Neutrophil (primary cell): ENCODE data around the gene NKX1-2.

Source experiments
- H3K27ac ChIP-seq: fragments of 200-600 bp; sonication (generic); 2 replicates; pipeline ENCODE4 v1.5.1; 2016; ENCODE audit warnings: mild to moderate bottlenecking, moderate library complexity
- H3K27me3 ChIP-seq: fragments of 200-600 bp; sonication (generic); 2 replicates; pipeline ENCODE4 v1.6.0; 2016; ENCODE audit warnings: mild to moderate bottlenecking
- H3K36me3 ChIP-seq: fragments of 200-600 bp; sonication (generic); 2 replicates; pipeline ENCODE4 v1.5.1; 2017
- H3K4me1 ChIP-seq, 2 experiments: fragments of 200-600 bp in 1 of 2; sonication (generic) in 1 of 2; 1 replicate in 1 of 2; 2 replicates in 1 of 2; pipeline versions ENCODE4 v1.5.1 to v1.6.1; 2013 to 2016; ENCODE audit warnings: low read depth in 1 of 2, low read length in 1 of 2, mild to moderate bottlenecking in 1 of 2, moderate library complexity in 1 of 2; ENCODE audit not compliant: control insufficient read depth in 1 of 2, insufficient read depth in 1 of 2
- H3K4me3 ChIP-seq, 2 experiments: fragments of 200-600 bp in 1 of 2; sonication (generic) in 1 of 2; 1 replicate in 1 of 2; 2 replicates in 1 of 2; pipeline ENCODE4 v1.5.1; 2013 to 2016; ENCODE audit warnings: low read depth in 1 of 2, low read length in 1 of 2, mild to moderate bottlenecking in 1 of 2, moderate library complexity in 1 of 2
- H3K9me3 ChIP-seq: fragments of 200-600 bp; sonication (generic); 2 replicates; pipeline ENCODE4 v1.5.1; 2016
- TF ChIP-seq, protein P1 (sequence below): fragments of 200-600 bp; sonication (generic); IDR thresholded peaks from 2 replicates; pipeline ENCODE4 v1.5.1; 2016; ENCODE audit warnings: antibody characterized with exemption

NKX1-2 gene

GRCh38 chr10:124409696-124410095 lies 40.1 kb downstream of the NKX1-2 start:
- Histone ChIP-seq H3K36me3 (peaks cover 39% of the 10 kb centered on the region), H3K27me3 (no peaks in the 10 kb centered on the region), H3K4me3 (no peak overlapping the region), H3K9me3 (no peaks in the 10 kb centered on the region), H3K4me1 (peaks cover 0 to 8% of the 10 kb centered on the region in 2 experiments), H3K27ac (no peak overlapping the region)
- TF ChIP-seq, protein P1, sequence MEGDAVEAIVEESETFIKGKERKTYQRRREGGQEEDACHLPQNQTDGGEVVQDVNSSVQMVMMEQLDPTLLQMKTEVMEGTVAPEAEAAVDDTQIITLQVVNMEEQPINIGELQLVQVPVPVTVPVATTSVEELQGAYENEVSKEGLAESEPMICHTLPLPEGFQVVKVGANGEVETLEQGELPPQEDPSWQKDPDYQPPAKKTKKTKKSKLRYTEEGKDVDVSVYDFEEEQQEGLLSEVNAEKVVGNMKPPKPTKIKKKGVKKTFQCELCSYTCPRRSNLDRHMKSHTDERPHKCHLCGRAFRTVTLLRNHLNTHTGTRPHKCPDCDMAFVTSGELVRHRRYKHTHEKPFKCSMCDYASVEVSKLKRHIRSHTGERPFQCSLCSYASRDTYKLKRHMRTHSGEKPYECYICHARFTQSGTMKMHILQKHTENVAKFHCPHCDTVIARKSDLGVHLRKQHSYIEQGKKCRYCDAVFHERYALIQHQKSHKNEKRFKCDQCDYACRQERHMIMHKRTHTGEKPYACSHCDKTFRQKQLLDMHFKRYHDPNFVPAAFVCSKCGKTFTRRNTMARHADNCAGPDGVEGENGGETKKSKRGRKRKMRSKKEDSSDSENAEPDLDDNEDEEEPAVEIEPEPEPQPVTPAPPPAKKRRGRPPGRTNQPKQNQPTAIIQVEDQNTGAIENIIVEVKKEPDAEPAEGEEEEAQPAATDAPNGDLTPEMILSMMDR, result no peak

- H3K4me3 ChIP-seq, result no peak overlapping the region
- no peaks in the 10 kb centered on the region for H3K27me3 ChIP-seq
- TF ChIP-seq, protein P1, result no peak
- peaks cover 53% of the 10 kb centered on the region for H3K36me3 ChIP-seq
- peaks cover 0 to 8% of the 10 kb centered on the region in 2 experiments for H3K4me1 ChIP-seq
- no peak overlapping the region for H3K27ac ChIP-seq
- no peaks in the 10 kb centered on the region for H3K9me3 ChIP-seq
Observed at GRCh38 chr10:124408357-124408756, 41.5 kb downstream of the NKX1-2 start.

DNA sequence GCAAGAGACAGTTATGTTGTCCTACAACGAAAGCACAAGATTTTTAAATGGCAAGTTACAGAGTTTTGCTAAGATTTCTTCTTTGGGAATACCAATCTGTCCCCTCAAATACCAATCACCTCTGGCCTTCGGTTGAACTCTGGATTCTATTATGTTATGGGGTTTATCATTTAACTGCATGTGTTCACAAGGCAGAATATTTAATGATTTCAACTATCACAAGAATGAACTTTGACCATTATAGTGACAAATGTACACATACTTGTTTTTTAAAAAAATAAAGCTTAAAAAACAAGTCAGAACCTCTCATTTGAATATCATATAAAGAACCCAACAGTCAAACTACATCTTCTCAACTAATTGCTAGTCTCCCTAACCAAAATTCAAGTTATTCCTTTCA lies 42.4 kb downstream of the NKX1-2 start:
- TF ChIP-seq, protein P1, result no peak
- Histone ChIP-seq H3K4me1 (peaks cover 0 to 8% of the 10 kb centered on the region in 2 experiments), H3K36me3 (peaks cover 62% of the 10 kb centered on the region), H3K9me3 (no peaks in the 10 kb centered on the region), H3K27ac (no peak overlapping the region), H3K4me3 (no peak overlapping the region), H3K27me3 (no peaks in the 10 kb centered on the region)

- no peaks in the 10 kb centered on the region for H3K4me1 ChIP-seq
- H3K36me3 ChIP-seq, result peaks cover 82% of the 10 kb centered on the region
- no peak overlapping the region for H3K4me3 ChIP-seq
- H3K27ac ChIP-seq, result no peak overlapping the region
- TF ChIP-seq, protein P1, result no peak
- H3K9me3 ChIP-seq, result no peaks in the 10 kb centered on the region
- H3K27me3 ChIP-seq, result no peaks in the 10 kb centered on the region
Observed at GRCh38 chr10:124403548-124403947, 46.3 kb downstream of the NKX1-2 start.

DNA sequence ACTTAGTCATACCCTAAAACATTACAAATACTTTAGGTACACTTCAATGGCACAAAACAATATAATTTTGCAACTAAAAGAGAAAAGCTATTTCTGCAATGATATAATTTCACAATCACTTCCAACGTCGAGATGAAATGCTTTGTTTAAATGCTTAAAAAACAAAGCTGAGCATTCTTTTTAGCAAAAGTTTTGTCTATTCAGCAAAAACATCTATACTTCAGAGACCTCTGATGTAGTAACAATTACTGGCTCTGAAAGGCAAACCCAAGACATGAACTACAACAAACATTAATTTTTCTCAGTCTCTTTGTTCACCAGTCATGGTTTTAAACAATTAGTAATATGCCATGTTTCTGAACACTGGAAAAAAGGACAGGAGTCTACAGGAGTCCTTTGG lies 47.6 kb downstream of the NKX1-2 start:
- Histone ChIP-seq H3K36me3 (peaks cover 81% of the 10 kb centered on the region), H3K27ac (no peak overlapping the region), H3K4me3 (no peak overlapping the region), H3K27me3 (no peaks in the 10 kb centered on the region), H3K4me1 (no peaks in the 10 kb centered on the region), H3K9me3 (no peaks in the 10 kb centered on the region)
- TF ChIP-seq, protein P1, result no peak

DNA sequence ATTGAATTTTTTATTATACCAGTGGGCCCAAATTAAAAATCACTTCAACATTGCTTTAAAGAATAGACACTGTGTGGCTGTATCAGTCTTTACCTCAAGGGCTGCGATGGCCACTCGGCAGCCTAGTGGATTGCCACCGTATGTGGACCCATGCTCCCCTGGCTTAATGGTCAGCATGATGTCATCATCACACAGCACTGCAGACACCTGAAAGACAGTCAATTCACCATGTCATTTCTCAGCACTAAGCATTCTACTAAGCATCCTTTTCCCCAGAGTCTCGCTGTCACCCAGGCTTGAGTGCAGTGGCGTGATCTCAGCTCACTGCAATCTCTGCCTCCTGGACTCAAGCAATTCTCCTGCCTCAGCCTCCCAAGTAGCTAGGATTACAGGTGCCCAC lies 48.2 kb downstream of the NKX1-2 start:
- Histone ChIP-seq H3K27me3 (no peaks in the 10 kb centered on the region), H3K9me3 (no peaks in the 10 kb centered on the region), H3K4me1 (no peaks in the 10 kb centered on the region), H3K36me3 (peaks cover 82% of the 10 kb centered on the region), H3K27ac (no peak overlapping the region), H3K4me3 (no peak overlapping the region)
- TF ChIP-seq, protein P1, result no peak
